ENCODE results near the gene INTS14. TPM values are rescaled to one million over a fixed set of nuclear protein-coding genes. Genes with fewer than 3 reads are reported as not detected.

The INTS14 gene
- total and polyA plus RNA-seq, 9 of the 15 experiments (the other 6 are each of a cell fraction or from before 2014, with no cell fraction given): 30.5 to 92.4 (median 46.5) TPM

DNA sequence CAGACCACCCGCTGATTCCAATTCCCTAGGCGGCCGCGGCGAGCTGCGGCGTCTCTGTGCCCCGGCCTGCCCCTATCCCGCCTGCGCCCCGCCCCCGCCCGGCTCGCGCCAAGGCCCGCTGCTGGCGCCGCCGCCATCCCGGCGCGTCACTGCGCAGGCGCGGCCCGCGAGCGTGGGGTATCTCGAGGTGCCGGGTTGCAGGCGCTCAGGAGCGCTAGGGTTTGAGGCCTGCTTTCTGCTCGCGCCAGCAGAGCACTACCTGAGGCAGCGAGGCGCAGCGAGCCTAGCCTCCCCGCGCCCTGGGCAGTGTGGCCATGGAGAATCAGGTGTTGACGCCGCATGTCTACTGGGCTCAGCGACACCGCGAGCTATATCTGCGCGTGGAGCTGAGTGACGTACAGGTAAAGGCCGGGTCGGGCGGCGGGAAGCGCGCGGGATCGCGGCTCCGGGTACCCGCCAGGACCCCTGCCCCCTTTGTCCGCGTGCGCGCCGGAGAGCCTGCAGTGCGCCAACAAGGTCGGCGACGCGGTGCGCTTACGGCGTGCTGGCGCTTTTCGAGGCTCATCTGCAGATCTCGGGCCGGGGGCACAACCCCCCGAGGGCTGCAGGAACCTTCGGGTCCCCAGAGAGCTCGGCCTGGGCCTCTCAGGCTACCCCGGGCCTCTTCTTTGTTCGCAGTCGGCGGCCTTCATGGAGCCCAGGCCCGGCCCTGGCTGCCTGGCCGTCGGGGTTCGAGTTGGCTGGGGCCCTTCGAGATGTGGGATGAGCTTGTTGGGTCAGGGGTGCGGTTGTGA lies 80.4 kb downstream of the INTS14 start, which contains the start of gene HACD3 (continued):
- TF ChIP-seq RERE (CRISPR knock-in tag; IDR thresholded peaks at IDR 0.05; ENCODE audit: borderline replicate concordance): no peak
- no peak for TF ChIP-seq XRCC5 (IDR thresholded peaks at IDR 0.05; ENCODE audit: low read depth, low read length)
- TF ChIP-seq ZSCAN29 (IDR thresholded peaks at IDR 0.05): no peak
- no peak for TF ChIP-seq SPI1 (IDR thresholded peaks at IDR 0.05; ENCODE audit: borderline replicate concordance, low read depth, low read length)
- TF ChIP-seq MCM5 (IDR thresholded peaks at IDR 0.05; ENCODE audit: low read depth): no peak
- TF ChIP-seq ZNF431 (CRISPR knock-in tag; IDR thresholded peaks at IDR 0.05): no peak
- no peak for TF ChIP-seq SRSF1 (IDR thresholded peaks at IDR 0.05; ENCODE audit: low read depth, low read length)
- TF ChIP-seq GATA2 (CRISPR knock-in tag; IDR thresholded peaks at IDR 0.05): peak; percentile 48; the same call in 1 of the 2 replicates
- TF ChIP-seq, protein P1, sequence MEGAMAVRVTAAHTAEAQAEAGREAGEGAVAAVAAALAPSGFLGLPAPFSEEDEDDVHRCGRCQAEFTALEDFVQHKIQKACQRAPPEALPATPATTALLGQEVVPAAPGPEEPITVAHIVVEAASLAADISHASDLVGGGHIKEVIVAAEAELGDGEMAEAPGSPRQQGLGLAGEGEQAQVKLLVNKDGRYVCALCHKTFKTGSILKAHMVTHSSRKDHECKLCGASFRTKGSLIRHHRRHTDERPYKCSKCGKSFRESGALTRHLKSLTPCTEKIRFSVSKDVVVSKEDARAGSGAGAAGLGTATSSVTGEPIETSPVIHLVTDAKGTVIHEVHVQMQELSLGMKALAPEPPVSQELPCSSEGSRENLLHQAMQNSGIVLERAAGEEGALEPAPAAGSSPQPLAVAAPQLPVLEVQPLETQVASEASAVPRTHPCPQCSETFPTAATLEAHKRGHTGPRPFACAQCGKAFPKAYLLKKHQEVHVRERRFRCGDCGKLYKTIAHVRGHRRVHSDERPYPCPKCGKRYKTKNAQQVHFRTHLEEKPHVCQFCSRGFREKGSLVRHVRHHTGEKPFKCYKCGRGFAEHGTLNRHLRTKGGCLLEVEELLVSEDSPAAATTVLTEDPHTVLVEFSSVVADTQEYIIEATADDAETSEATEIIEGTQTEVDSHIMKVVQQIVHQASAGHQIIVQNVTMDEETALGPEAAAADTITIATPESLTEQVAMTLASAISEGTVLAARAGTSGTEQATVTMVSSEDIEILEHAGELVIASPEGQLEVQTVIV (CRISPR knock-in tag; IDR thresholded peaks at IDR 0.05; ENCODE audit: borderline replicate concordance): no peak
- TF ChIP-seq, protein P2, sequence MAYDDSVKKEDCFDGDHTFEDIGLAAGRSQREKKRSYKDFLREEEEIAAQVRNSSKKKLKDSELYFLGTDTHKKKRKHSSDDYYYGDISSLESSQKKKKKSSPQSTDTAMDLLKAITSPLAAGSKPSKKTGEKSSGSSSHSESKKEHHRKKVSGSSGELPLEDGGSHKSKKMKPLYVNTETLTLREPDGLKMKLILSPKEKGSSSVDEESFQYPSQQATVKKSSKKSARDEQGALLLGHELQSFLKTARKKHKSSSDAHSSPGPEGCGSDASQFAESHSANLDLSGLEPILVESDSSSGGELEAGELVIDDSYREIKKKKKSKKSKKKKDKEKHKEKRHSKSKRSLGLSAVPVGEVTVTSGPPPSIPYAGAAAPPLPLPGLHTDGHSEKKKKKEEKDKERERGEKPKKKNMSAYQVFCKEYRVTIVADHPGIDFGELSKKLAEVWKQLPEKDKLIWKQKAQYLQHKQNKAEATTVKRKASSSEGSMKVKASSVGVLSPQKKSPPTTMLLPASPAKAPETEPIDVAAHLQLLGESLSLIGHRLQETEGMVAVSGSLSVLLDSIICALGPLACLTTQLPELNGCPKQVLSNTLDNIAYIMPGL (CRISPR knock-in tag; IDR thresholded peaks at IDR 0.05): peak; percentile 95
